NCI-H128 (cell line): ENCODE results near the gene DLST.

Experiments used
- DNase-seq: peaks from one replicate; lab custom pipeline; 2025; ENCODE audit not compliant: unreplicated experiment; lab: John Stamatoyannopoulos, UW

DLST gene

GRCh38 chr14:74893614-74894091, 11.9 kb downstream of the DLST start:
- DNase-seq: no peak

DNA sequence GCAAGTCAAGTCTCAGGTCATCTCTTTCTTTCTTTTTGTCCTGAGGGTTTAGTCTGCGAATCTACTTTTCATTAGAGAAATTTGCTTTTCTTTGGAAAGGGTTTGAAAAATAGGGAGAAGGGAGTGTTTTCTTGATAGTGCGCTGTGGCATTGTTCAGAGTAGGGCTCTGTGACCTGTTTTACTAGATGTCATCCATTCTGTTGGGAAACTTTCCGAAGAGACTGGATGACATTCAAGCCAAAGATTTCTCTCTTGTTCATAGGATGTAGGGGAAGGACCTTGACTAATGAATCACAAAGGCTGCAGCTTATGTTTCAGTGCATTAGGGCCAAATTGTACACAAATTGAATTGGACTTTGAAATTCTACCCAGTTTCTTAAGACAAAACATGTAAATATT, 14.7 kb downstream of the DLST start:
- DNase-seq: no peak

GRCh38 chr14:74897642-74898041, 15.9 kb downstream of the DLST start:
- no peak for DNase-seq

DNA sequence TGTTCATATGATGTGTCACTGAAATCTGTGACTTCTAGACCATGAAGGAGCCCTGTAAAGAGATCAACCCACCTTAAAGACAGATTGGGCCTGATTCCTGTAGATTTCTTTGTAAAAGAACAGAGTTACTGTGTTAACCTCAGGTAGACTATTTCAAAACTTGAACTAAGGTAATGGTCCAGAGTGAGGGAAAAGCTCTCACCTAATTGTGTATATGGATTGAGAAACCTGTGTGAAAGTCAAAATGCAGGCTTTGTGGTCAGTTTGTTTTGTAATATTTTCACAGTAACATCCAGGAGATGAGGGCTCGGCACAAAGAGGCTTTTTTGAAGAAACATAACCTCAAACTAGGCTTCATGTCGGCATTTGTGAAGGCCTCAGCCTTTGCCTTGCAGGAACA, 16.4 kb downstream of the DLST start:
- DNase-seq: no peak

GRCh38 chr14:74898694-74899093, 17.0 kb downstream of the DLST start:
- no peak for DNase-seq

GRCh38 chr14:74902941-74903705, 21.4 kb downstream of the DLST start:
- DNase-seq: no peak

DNA sequence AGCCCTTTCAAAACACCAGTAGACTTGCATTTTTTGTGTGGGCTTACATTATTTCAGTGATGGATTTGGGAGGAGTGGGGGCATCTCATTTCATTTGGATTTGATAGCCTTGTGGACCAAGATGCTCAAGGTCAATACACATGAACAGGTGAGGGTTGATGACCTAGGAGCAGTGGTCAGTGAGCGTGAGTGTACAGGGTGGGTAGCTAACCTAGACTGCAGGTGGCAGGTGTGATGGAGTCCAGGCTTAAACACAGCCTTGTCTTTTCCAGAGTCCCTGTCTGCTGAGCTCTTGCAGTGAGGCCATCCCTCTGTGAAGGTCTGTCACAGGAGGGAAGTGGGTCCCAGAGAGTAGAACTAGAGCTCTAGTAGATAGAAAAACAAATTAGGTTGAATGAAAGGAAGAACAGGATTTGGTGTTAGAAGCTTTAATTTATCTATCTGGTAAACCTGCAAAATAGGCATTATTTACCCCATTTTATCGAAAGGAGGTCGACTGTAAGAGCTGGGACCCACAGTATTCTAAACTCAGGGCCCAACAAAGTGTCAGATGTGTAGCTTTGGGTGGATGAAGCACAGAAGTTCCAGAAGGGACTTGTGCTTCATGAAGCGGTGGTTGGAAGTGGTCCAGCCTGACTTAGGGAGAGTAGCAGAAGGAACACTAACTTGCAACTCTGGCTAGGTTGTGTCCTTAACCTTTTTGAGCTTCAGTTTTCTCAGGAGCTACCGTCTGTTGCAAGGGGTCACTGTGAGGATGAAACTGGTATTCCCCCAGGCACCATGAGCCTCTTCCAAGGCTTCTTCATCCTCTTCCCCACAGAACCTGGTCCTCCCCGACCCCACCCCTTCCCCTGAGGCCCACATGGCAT, 23.2 kb downstream of the DLST start:
- DNase-seq: no peak

- DNase-seq: no peak
These were observed 24.0 kb downstream of the DLST start for GRCh38 chr14:74905595-74906142.

DNA sequence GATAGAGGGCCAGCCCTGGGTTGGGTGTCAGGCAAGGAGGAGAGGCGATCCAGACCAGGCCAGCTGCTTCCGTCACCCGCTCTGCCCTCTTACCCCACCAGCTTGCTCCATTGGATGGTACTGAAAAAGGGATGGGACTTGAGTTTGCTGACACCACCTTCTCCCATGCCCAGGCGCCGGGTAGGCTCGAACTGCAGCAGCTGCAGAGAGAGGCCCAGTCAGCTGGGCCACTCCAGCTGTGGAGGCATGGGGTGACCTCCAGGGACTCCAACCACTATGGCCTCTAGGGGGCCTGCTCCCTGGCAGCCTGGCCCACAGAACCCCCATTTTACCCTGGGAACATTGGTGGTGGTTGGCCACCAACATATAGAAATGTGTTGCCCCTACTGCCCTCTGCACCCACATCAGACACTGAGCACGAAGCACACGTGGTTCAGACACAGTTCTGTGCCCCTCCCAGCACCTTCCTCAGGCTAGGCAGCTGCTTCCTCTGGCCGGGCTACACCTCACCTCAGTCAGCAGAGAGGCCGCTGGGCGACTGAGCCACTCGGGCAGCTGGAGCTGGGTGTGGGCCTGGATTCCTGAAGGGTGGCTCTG, 25.3 kb downstream of the DLST start:
- DNase-seq: no peak

DNA sequence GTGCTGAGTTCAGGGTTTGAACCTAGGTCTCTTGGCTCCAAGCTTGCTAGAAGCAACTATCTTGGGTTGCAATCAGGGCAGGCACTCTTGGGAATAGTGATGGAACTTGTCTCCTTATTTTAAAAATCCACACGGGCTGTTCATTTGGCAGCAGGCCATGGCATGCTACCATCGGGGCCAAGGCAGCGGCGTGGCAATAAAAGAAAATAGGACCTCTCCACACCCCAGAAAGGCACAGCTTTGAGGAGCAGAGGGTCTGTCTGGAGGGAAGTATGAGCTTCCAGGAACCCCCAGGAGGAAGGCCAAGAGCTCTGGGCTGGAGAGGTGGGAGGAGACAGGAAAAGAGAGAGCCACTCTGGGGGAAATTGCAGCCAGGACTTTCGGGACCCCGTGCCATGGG, 26.0 kb downstream of the DLST start:
- no peak for DNase-seq

DNA sequence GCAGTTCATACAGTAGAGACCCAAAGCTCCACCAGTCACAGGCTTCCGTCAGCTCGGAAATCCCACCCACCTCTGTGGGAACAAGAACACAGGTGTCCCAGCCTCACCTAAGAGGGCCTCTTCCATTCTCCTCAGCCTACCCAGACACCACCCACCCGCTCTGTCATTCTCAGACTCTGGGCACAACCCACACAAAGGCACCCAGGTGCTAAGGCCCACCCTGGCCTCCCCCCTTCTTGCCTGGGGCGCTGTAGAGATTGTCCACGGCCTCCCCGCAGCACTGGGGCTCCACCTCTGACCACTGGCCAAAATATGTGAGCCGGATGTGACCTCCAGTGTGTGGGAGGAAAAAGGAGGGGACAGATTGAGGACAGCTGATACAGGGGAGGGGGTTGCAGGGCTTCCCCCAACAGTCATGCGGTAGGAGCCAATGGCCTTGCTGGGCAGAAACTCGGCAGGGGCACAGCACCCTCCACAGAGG, 27.2 kb downstream of the DLST start:
- DNase-seq: no peak

- DNase-seq: no peak
These were observed 27.8 kb downstream of the DLST start for GRCh38 chr14:74909501-74909900.

- DNase-seq: no peak
These were observed 28.2 kb downstream of the DLST start for GRCh38 chr14:74909911-74910310.

DNA sequence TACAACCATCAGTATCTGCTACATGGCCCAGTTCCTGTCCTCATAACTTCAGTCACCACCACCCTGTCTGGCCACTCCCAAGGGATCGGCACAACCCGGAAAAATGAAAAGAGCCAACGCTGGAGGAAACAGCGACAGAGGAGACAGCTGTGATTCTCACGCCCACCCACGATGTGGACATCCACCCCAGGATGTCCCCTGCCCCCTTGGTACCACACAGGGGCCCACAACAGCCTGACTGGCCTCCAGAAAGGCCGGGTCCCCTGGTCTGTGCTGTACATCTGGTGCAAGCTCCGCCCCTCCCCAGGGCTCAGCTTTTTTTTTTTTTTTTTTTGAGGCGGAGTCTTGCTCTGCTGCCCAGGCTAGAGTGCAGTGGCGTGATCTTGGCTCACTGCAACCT, 28.8 kb downstream of the DLST start:
- DNase-seq: no peak

GRCh38 chr14:74911221-74911620, 29.5 kb downstream of the DLST start:
- DNase-seq: no peak

GRCh38 chr14:74911704-74912103, 30.0 kb downstream of the DLST start:
- no peak for DNase-seq

- DNase-seq: no peak
These were observed 30.4 kb downstream of the DLST start for GRCh38 chr14:74912111-74912510.

DNA sequence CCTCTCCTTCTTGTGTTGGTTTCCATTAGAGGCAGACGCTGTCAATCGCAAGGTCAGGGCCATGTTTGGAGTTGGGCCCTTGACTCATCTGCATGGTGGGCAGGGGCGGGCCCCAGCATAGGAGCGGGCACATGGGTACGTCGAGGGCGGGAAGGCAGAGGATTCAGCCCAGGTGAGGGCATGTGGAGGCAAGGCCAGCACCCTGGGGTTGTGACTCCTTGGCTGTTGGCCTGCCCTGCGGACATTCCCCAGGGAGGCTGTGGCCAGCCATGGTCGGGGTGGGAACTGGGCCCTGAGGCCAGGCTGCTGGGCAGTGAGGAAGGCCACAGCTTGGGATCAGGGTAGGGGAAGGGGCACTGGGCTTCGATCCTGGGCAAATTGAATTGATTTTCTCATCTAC, 31.1 kb downstream of the DLST start:
- DNase-seq: no peak

- DNase-seq: no peak
These were observed 31.7 kb downstream of the DLST start for GRCh38 chr14:74913393-74913910.

DNA sequence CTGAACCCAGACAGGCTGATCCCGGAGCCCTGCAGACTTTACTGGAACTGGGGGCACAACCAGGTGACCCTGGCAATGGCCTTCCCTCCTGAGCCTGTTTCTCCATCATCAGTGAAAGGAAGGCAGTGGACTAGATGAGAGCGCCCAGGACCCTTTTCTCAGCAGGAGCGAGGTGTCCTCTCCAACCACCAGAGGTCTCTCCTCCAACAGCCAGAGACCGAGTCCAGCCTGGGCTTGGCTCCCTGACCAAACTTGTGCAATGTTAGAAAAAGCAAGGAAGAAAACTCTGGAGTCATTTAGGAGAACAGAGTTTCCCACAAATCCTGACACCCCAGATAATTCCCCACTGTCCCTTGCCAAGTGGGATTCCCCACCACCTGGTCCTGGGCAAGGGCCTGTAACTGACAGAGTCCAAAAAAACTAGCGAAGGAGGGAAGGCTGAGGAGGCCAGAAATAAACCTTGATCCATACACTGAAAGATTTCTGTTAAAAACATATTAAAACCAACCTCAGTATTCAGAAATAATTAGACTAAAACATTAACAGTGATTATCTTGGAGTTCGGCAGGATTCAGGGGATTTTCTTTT, 32.4 kb downstream of the DLST start:
- peak; percentile 10 for DNase-seq

GRCh38 chr14:74915426-74915825, 33.7 kb downstream of the DLST start:
- DNase-seq: no peak
